Parathyroid adenoma (tissue), 2 donors: ENCODE measurements around the gene PXK.
"Not testable (repeated sequence)": the region's sequence is repeated elsewhere in the genome, so short reads cannot be mapped to it uniquely, and the experiment has no call there.

ENCODE experiments used
- H2AFZ ChIP-seq: fragments of 300-600 bp; sonication (generic); one replicate; pipeline ENCODE4 v1.7.0; 2017; ENCODE audit warnings: antibody characterized with exemption, mild to moderate bottlenecking
- H3K27ac ChIP-seq: fragments of 300-600 bp; sonication (generic); one replicate; pipeline ENCODE4 v1.7.0; 2017
- H3K27me3 ChIP-seq: fragments of 300-600 bp; sonication (generic); one replicate; pipeline ENCODE4 v1.7.0; 2017; ENCODE audit warnings: low read length; ENCODE audit not compliant: control insufficient read depth, insufficient read depth
- H3K36me3 ChIP-seq: fragments of 300-600 bp; sonication (generic); one replicate; pipeline ENCODE4 v1.7.0; 2017; ENCODE audit warnings: low read length; ENCODE audit not compliant: control insufficient read depth, insufficient read depth
- H3K4me1 ChIP-seq: fragments of 300-600 bp; sonication (generic); one replicate; pipeline ENCODE4 v1.7.0; 2017; ENCODE audit warnings: control low read depth
- H3K4me2 ChIP-seq: fragments of 300-600 bp; sonication (generic); one replicate; pipeline ENCODE4 v1.7.0; 2017; ENCODE audit warnings: low read length
- H3K4me3 ChIP-seq: fragments of 300-600 bp; sonication (generic); one replicate; pipeline ENCODE4 v1.7.0; 2017; ENCODE audit warnings: low read depth, low read length
- H3K79me2 ChIP-seq: fragments of 300-600 bp; sonication (generic); one replicate; pipeline ENCODE4 v1.7.0; 2017; ENCODE audit warnings: control low read depth
- H3K9ac ChIP-seq: fragments of 300-600 bp; sonication (generic); one replicate; pipeline ENCODE4 v1.7.0; 2017; ENCODE audit warnings: mild to moderate bottlenecking
- H3K9me3 ChIP-seq: fragments of 300-600 bp; sonication (generic); one replicate; pipeline ENCODE4 v1.7.0; 2017; ENCODE audit warnings: low read length; ENCODE audit not compliant: control insufficient read depth
- TF ChIP-seq, protein P1 (sequence below): fragments of 300-600 bp; sonication (generic); IDR thresholded peaks from one replicate; pipeline ENCODE4 v1.7.0; 2017; ENCODE audit warnings: antibody characterized with exemption, mild to moderate bottlenecking
- donor health status: primary hyperparathyroidism.

PXK gene

DNA sequence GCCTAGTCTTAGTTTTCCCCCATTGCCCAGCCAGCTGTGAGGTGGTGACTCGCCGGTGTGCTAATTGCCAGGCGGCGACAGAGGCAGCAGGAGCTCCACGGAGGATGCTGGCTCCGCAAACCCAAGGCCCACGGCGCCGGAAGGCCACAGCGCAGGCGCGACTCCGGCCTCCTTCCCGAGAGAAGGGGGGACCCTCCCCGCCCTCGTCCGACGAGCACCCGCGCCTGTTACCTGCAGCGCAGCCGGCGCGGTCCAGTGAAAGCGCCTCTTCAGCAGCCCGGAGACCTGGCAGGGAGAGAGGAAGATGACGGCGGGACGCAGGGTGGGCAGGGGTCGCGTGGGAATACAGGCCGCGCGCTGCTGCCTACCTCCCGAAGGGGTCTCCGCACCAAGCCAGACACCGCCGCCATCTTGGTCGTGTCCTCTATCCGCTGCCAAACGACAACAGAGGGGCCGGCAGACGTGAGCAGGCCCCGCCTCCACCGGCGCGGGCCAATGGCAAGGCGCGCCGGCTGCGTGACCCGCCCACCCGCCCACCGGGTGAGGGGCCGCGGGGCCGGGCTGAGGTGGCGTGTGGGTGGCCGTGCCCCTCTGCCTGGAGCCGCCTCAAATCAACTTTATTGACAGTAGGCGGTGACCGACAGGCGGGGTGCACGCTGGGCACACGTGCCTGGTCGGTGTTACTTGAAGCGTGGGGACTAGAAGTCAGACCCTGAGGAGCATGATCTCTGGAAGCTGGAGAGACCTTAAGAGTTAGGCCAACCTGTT lies 100.9 kb downstream of the PXK start, which contains the start of gene PDHB:
Gene PDHB (minus strand): TSS at position 433 of the 768 bp plus-strand sequence. CDS start 23 bp downstream, at position 410.
- H3K9me3 ChIP-seq = no peaks in the 10 kb centered on the region
- TF ChIP-seq, protein P1, sequence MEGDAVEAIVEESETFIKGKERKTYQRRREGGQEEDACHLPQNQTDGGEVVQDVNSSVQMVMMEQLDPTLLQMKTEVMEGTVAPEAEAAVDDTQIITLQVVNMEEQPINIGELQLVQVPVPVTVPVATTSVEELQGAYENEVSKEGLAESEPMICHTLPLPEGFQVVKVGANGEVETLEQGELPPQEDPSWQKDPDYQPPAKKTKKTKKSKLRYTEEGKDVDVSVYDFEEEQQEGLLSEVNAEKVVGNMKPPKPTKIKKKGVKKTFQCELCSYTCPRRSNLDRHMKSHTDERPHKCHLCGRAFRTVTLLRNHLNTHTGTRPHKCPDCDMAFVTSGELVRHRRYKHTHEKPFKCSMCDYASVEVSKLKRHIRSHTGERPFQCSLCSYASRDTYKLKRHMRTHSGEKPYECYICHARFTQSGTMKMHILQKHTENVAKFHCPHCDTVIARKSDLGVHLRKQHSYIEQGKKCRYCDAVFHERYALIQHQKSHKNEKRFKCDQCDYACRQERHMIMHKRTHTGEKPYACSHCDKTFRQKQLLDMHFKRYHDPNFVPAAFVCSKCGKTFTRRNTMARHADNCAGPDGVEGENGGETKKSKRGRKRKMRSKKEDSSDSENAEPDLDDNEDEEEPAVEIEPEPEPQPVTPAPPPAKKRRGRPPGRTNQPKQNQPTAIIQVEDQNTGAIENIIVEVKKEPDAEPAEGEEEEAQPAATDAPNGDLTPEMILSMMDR = no peak
- H3K4me1 ChIP-seq = peaks cover 12% of the 10 kb centered on the region
- H3K27me3 ChIP-seq = no peaks in the 10 kb centered on the region
- peak within 1 kb of the TSS; percentile 88 for H3K4me2 ChIP-seq
- no peaks in the 10 kb centered on the region for H3K36me3 ChIP-seq
- peak within 1 kb of the TSS; percentile 85 for H3K9ac ChIP-seq
- peaks cover 8% of the 10 kb centered on the region for H3K79me2 ChIP-seq
- peak within 1 kb of the TSS; percentile 92 for H3K27ac ChIP-seq
- H2AFZ ChIP-seq = peak within 1 kb of the TSS; percentile 98
- peak within 1 kb of the TSS; percentile 96 for H3K4me3 ChIP-seq

- no peaks in the 10 kb centered on the region for H3K9me3 ChIP-seq
- H3K9ac ChIP-seq = no peak overlapping the region
- H3K27ac ChIP-seq = peak overlapping the region; percentile 34
- TF ChIP-seq, protein P1 = no peak
- H3K27me3 ChIP-seq = no peaks in the 10 kb centered on the region
- peak overlapping the region; percentile 96 for H3K4me3 ChIP-seq
- peak overlapping the region; percentile 70 for H2AFZ ChIP-seq
- peaks cover 12% of the 10 kb centered on the region for H3K4me1 ChIP-seq
- no peaks in the 10 kb centered on the region for H3K36me3 ChIP-seq
- H3K79me2 ChIP-seq = peaks cover 8% of the 10 kb centered on the region
- H3K4me2 ChIP-seq = peak overlapping the region; percentile 88
These were observed 101.4 kb downstream of the PXK start for GRCh38 chr3:58434168-58434504.

GRCh38 chr3:58434511-58434910 lies 101.8 kb downstream of the PXK start:
- Histone ChIP-seq H3K4me2 (no peak overlapping the region), H3K27ac (no peak overlapping the region), H3K9ac (no peak overlapping the region), H3K4me3 (peak overlapping the region; percentile 96), H2AFZ (peak overlapping the region; percentile 70), H3K36me3 (no peaks in the 10 kb centered on the region), H3K4me1 (peaks cover 12% of the 10 kb centered on the region), H3K79me2 (peaks cover 8% of the 10 kb centered on the region), H3K9me3 (no peaks in the 10 kb centered on the region), H3K27me3 (no peaks in the 10 kb centered on the region)
- TF ChIP-seq, protein P1 = no peak

GRCh38 chr3:58434990-58435389 lies 102.3 kb downstream of the PXK start:
- H3K27me3 ChIP-seq = no peaks in the 10 kb centered on the region
- H3K36me3 ChIP-seq = no peaks in the 10 kb centered on the region
- H2AFZ ChIP-seq = no peak overlapping the region
- peaks cover 12% of the 10 kb centered on the region for H3K4me1 ChIP-seq
- H3K4me3 ChIP-seq = no peak overlapping the region
- no peak overlapping the region for H3K9ac ChIP-seq
- no peak overlapping the region for H3K4me2 ChIP-seq
- peaks cover 8% of the 10 kb centered on the region for H3K79me2 ChIP-seq
- TF ChIP-seq, protein P1 = no peak
- no peak overlapping the region for H3K27ac ChIP-seq
- no peaks in the 10 kb centered on the region for H3K9me3 ChIP-seq

- peaks cover 12% of the 10 kb centered on the region for H3K4me1 ChIP-seq
- H3K27me3 ChIP-seq, H3K27ac ChIP-seq, H3K4me2 ChIP-seq, H3K4me3 ChIP-seq, H2AFZ ChIP-seq, H3K9ac ChIP-seq, H3K36me3 ChIP-seq, H3K9me3 ChIP-seq, H3K79me2 ChIP-seq: not testable (repeated sequence)
These were observed 104.6 kb downstream of the PXK start for GRCh38 chr3:58437276-58437675.

GRCh38 chr3:58440996-58441355 lies 108.3 kb downstream of the PXK start:
- not testable (repeated sequence) for H3K27me3 ChIP-seq, H3K9me3 ChIP-seq, H2AFZ ChIP-seq, H3K9ac ChIP-seq, H3K4me3 ChIP-seq, H3K79me2 ChIP-seq, H3K36me3 ChIP-seq, H3K4me2 ChIP-seq, H3K27ac ChIP-seq, H3K4me1 ChIP-seq
